ENCODE measurements around the gene ETV1. TPM values are rescaled to one million over a fixed set of nuclear protein-coding genes. Genes with fewer than 3 reads are reported as not detected.

Gene ETV1
- total RNA-seq, 1 experiment from 2014 or later, result 0.52 TPM

DNA sequence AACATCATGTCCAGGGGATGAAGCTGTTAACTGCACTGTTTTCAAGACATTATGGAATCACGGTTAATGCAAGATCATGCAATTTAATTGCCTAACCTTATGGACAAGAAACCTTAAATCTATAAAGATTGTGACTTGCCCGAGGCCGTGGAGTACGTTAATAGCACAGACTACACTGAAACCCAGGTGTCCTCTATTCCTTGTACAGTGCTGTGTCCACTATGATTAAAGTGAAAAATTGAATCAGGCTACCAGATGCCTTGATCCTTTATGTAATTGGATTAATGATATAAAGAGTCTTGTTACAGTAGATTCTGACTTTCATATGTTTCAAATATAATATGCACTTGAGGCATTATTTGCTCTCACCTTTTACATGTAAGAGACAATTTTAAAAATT, 33.9 kb upstream of the ETV1 start:
- no peaks in the 10 kb centered on the region for H3K4me1 ChIP-seq
- H3K27me3 ChIP-seq (replicated peaks; ENCODE audit: control insufficient read depth, insufficient read depth, low read length), result no peaks in the 10 kb centered on the region
- intact Hi-C loops (cut with micrococcal nuclease; ENCODE audit: unreplicated experiment), result no loop called here
- Mint-ChIP-seq H3K27ac (ENCODE audit: unreplicated experiment) (no peak overlapping the region), H3K4me3 (ENCODE audit: unreplicated experiment) (no peak overlapping the region), H3K27me3 (ENCODE audit: insufficient read depth, unreplicated experiment) (peaks cover 2% of the 10 kb centered on the region), H3K4me1 (ENCODE audit: low read depth, unreplicated experiment) (no peaks in the 10 kb centered on the region), H3K36me3 (ENCODE audit: insufficient read depth, unreplicated experiment) (no peaks in the 10 kb centered on the region), H3K9me3 (ENCODE audit: unreplicated experiment) (no peaks in the 10 kb centered on the region)
- no peak overlapping the region for H3K4me3 ChIP-seq (ENCODE audit: low read depth, low read length)
- H3K9me3 ChIP-seq, result no peaks in the 10 kb centered on the region
- H3K36me3 ChIP-seq (ENCODE audit: control insufficient read depth, insufficient read depth, low read length), result no peaks in the 10 kb centered on the region
- POLR2A ChIA-PET, result no interaction called here
- CTCF ChIA-PET, result no interaction called here
- no peak for DNase-seq
- TF ChIP-seq, protein P1, sequence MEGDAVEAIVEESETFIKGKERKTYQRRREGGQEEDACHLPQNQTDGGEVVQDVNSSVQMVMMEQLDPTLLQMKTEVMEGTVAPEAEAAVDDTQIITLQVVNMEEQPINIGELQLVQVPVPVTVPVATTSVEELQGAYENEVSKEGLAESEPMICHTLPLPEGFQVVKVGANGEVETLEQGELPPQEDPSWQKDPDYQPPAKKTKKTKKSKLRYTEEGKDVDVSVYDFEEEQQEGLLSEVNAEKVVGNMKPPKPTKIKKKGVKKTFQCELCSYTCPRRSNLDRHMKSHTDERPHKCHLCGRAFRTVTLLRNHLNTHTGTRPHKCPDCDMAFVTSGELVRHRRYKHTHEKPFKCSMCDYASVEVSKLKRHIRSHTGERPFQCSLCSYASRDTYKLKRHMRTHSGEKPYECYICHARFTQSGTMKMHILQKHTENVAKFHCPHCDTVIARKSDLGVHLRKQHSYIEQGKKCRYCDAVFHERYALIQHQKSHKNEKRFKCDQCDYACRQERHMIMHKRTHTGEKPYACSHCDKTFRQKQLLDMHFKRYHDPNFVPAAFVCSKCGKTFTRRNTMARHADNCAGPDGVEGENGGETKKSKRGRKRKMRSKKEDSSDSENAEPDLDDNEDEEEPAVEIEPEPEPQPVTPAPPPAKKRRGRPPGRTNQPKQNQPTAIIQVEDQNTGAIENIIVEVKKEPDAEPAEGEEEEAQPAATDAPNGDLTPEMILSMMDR (IDR thresholded peaks at IDR 0.05; ENCODE audit: insufficient read depth in 1 of 2, low read depth in 1 of 2, low read length in 1 of 2, severe bottlenecking in 1 of 2, unreplicated experiment in 1 of 2), result no peak
- BruUV-seq (replicated peaks), result no TSS peak

DNA sequence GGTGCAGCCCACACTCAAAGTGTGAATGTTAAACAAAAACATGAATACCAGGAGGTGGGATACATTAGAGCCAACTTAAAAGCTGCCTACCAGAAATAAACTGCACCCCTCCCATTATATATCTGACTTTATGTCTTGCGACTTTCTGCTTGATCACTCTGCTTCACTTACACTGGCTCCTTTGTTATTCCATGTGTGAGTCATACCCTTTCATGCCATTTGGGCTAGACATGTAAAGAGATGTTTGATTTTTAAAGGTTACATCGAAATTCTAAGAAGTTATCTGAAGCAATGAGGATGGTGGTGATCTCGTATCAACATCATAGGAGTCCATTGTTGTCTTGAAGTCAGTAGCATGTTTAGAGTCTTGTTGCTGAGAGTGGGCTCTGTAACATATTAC, 31.6 kb upstream of the ETV1 start:
- no peak overlapping the region for H3K4me3 ChIP-seq (ENCODE audit: low read depth, low read length)
- ChIA-PET CTCF (no interaction called here), POLR2A (no interaction called here)
- no TSS peak for BruUV-seq (replicated peaks)
- Mint-ChIP-seq H3K36me3 (ENCODE audit: insufficient read depth, unreplicated experiment) (no peaks in the 10 kb centered on the region), H3K9me3 (ENCODE audit: unreplicated experiment) (no peaks in the 10 kb centered on the region), H3K4me1 (ENCODE audit: low read depth, unreplicated experiment) (no peaks in the 10 kb centered on the region), H3K27ac (ENCODE audit: unreplicated experiment) (no peak overlapping the region), H3K4me3 (ENCODE audit: unreplicated experiment) (no peak overlapping the region), H3K27me3 (ENCODE audit: insufficient read depth, unreplicated experiment) (peaks cover 2% of the 10 kb centered on the region)
- no peaks in the 10 kb centered on the region for H3K36me3 ChIP-seq (ENCODE audit: control insufficient read depth, insufficient read depth, low read length)
- no peaks in the 10 kb centered on the region for H3K27me3 ChIP-seq (replicated peaks; ENCODE audit: control insufficient read depth, insufficient read depth, low read length)
- DNase-seq, result no peak
- TF ChIP-seq, protein P1 (IDR thresholded peaks at IDR 0.05; ENCODE audit: insufficient read depth in 1 of 2, low read depth in 1 of 2, low read length in 1 of 2, severe bottlenecking in 1 of 2, unreplicated experiment in 1 of 2), result no peak
- H3K4me1 ChIP-seq, result no peaks in the 10 kb centered on the region
- no peaks in the 10 kb centered on the region for H3K9me3 ChIP-seq
- intact Hi-C loops (cut with micrococcal nuclease; ENCODE audit: unreplicated experiment), result no loop called here

DNA sequence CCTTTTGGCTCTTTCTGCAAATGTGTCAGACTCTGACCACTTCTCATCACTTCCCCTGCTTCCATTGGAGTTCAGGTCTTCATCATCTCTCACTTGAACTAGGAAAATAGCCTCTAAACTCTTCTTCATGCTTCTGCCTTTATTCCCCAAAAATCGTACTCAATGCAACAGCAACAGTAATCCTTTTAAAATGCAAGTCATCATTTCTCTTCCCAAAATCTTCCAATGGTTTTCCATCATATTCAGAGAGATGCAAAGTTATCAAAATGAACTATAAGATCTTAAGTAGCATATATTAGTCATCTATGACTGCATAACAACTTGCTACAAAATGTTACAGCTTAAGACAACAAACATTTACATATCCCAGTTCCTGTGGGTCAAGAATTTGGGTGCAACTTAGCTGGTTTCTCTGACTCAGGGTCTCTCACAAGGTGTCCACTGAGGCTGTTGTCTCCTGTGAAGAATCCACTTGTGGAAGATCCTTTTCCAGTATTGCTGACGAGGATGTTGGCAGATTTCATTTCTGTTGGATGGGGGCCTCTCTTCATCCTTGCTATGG, 31.0 kb upstream of the ETV1 start:
- Histone ChIP-seq H3K4me1 (no peaks in the 10 kb centered on the region), H3K9me3 (no peaks in the 10 kb centered on the region), H3K4me3 (ENCODE audit: low read depth, low read length) (no peak overlapping the region), H3K27me3 (replicated peaks; ENCODE audit: control insufficient read depth, insufficient read depth, low read length) (no peaks in the 10 kb centered on the region), H3K36me3 (ENCODE audit: control insufficient read depth, insufficient read depth, low read length) (no peaks in the 10 kb centered on the region)
- POLR2A ChIA-PET, result no interaction called here
- H3K4me3 Mint-ChIP-seq (ENCODE audit: unreplicated experiment), result no peak overlapping the region
- CTCF ChIA-PET, result no interaction called here
- TF ChIP-seq, protein P1 (IDR thresholded peaks at IDR 0.05; ENCODE audit: insufficient read depth in 1 of 2, low read depth in 1 of 2, low read length in 1 of 2, severe bottlenecking in 1 of 2, unreplicated experiment in 1 of 2), result no peak
- no peak overlapping the region for H3K27ac Mint-ChIP-seq (ENCODE audit: unreplicated experiment)
- peaks cover 2% of the 10 kb centered on the region for H3K27me3 Mint-ChIP-seq (ENCODE audit: insufficient read depth, unreplicated experiment)
- H3K4me1 Mint-ChIP-seq (ENCODE audit: low read depth, unreplicated experiment), result no peaks in the 10 kb centered on the region
- H3K36me3 Mint-ChIP-seq (ENCODE audit: insufficient read depth, unreplicated experiment), result no peaks in the 10 kb centered on the region
- H3K9me3 Mint-ChIP-seq (ENCODE audit: unreplicated experiment), result no peaks in the 10 kb centered on the region
- no peak for DNase-seq
- no TSS peak for BruUV-seq (replicated peaks)
- intact Hi-C loops (cut with micrococcal nuclease; ENCODE audit: unreplicated experiment), result no loop called here

Data from Caco-2 (cell line).